ENCODE data around the gene CD200R1L. TPM values are rescaled to one million over a fixed set of nuclear protein-coding genes. Genes with fewer than 3 reads are reported as not detected.

CD200R1L gene
- polyA plus RNA-seq, 1 experiment = not detected

- no peak for TF ChIP-seq CTCF (IDR thresholded peaks at IDR 0.05; ENCODE audit: insufficient read depth, low read depth, low read length)
- CTCF ChIA-PET = no interaction called here
- POLR2A ChIA-PET = no interaction called here
- Histone ChIP-seq H3K27me3 (ENCODE audit: control insufficient read depth, insufficient read depth, low read length) (no peaks in the 10 kb centered on the region), H3K4me3 (ENCODE audit: low read depth, low read length) (no peak overlapping the region), H3K36me3 (ENCODE audit: control insufficient read depth, insufficient read depth, low read length) (no peaks in the 10 kb centered on the region)
- DNase-seq (ENCODE audit: low read depth) = no peak
These were observed 41.5 kb downstream of the CD200R1L start for GRCh38 chr3:112805126-112805525.

- CTCF ChIA-PET = interaction anchor here (1.2 to 1.7 kb wide), 3 partner anchors 18 to 54 kb away, joined by 3 to 5 read pairs (median 3); no protein-coding TSS in a partner anchor
- Histone ChIP-seq H3K4me3 (ENCODE audit: low read depth, low read length) (no peak overlapping the region), H3K27me3 (ENCODE audit: control insufficient read depth, insufficient read depth, low read length) (no peaks in the 10 kb centered on the region), H3K36me3 (ENCODE audit: control insufficient read depth, insufficient read depth, low read length) (no peaks in the 10 kb centered on the region)
- TF ChIP-seq CTCF (IDR thresholded peaks at IDR 0.05; ENCODE audit: insufficient read depth, low read depth, low read length) = no peak
- POLR2A ChIA-PET = interaction anchor here (0.6 kb wide), 1 partner anchor 169 kb away, joined by 3 read pairs; no protein-coding TSS in a partner anchor
- no peak for DNase-seq (ENCODE audit: low read depth)
These were observed 42.6 kb downstream of the CD200R1L start for GRCh38 chr3:112804021-112804420.

- H3K4me3 ChIP-seq (ENCODE audit: low read depth, low read length) = no peak overlapping the region
- TF ChIP-seq CTCF (IDR thresholded peaks at IDR 0.05; ENCODE audit: insufficient read depth, low read depth, low read length) = no peak
- H3K27me3 ChIP-seq (ENCODE audit: control insufficient read depth, insufficient read depth, low read length) = no peaks in the 10 kb centered on the region
- CTCF ChIA-PET = interaction anchor here (1.2 to 1.7 kb wide), 4 partner anchors 18 to 69 kb away, joined by 3 to 5 read pairs (median 4); no protein-coding TSS in a partner anchor
- POLR2A ChIA-PET = interaction anchor here (0.6 kb wide), 1 partner anchor 168 kb away, joined by 3 read pairs; no protein-coding TSS in a partner anchor
- DNase-seq (ENCODE audit: low read depth) = no peak
- H3K36me3 ChIP-seq (ENCODE audit: control insufficient read depth, insufficient read depth, low read length) = no peaks in the 10 kb centered on the region
These were observed 43.2 kb downstream of the CD200R1L start for GRCh38 chr3:112803467-112803866.

GRCh38 chr3:112802338-112802737 is 44.3 kb downstream of the CD200R1L start:
- Histone ChIP-seq H3K36me3 (ENCODE audit: control insufficient read depth, insufficient read depth, low read length) (no peaks in the 10 kb centered on the region), H3K27me3 (ENCODE audit: control insufficient read depth, insufficient read depth, low read length) (no peaks in the 10 kb centered on the region), H3K4me3 (ENCODE audit: low read depth, low read length) (no peak overlapping the region)
- ChIA-PET CTCF (interaction anchor here (0.7 to 1.2 kb wide), 2 partner anchors 13 to 68 kb away, joined by 3 to 4 read pairs; no protein-coding TSS in a partner anchor), POLR2A (no interaction called here)
- no peak for DNase-seq (ENCODE audit: low read depth)
- TF ChIP-seq CTCF (IDR thresholded peaks at IDR 0.05; ENCODE audit: insufficient read depth, low read depth, low read length) = no peak

- POLR2A ChIA-PET = interaction anchor here (0.8 kb wide), 1 partner anchor 18 kb away, joined by 3 read pairs; no protein-coding TSS in a partner anchor
- Histone ChIP-seq H3K4me3 (ENCODE audit: low read depth, low read length) (no peak overlapping the region), H3K36me3 (ENCODE audit: control insufficient read depth, insufficient read depth, low read length) (no peaks in the 10 kb centered on the region), H3K27me3 (ENCODE audit: control insufficient read depth, insufficient read depth, low read length) (no peaks in the 10 kb centered on the region)
- TF ChIP-seq CTCF (IDR thresholded peaks at IDR 0.05; ENCODE audit: insufficient read depth, low read depth, low read length) = no peak
- CTCF ChIA-PET = interaction anchor here (0.6 to 1.5 kb wide), 3 partner anchors 10 to 200 kb away, joined by 3 read pairs; no protein-coding TSS in a partner anchor
- no peak for DNase-seq (ENCODE audit: low read depth)
These were observed 46.7 kb downstream of the CD200R1L start for GRCh38 chr3:112799946-112800345.

Measured in BJ (cell line).